Uterus (tissue), 2 donors: Measurements from ENCODE around the gene RGS9BP.
"Not testable (repeated sequence)": the region's sequence is repeated elsewhere in the genome, so short reads cannot be mapped to it uniquely, and the experiment has no call there.

ENCODE experiments used
- POLR2A ChIP-seq, 2 donors: fragments of 450-650 bp; IDR thresholded peaks; one replicate each; pipeline ENCODE4 v1.6.1; 2016; ENCODE audit warnings: antibody characterized with exemption in 2 of 2, mild to moderate bottlenecking in 1 of 2, moderate library complexity in 1 of 2
- TF ChIP-seq, protein P1 (sequence below), 4 experiments: fragments of 200-600 bp in 2 of 4; fragments of 450-650 bp in 2 of 4; sonication (generic) in 2 of 4; IDR thresholded peaks; one replicate each; pipeline ENCODE4 v1.5.1; 2016 to 2019; ENCODE audit warnings: antibody characterized with exemption in 4 of 4, mild to moderate bottlenecking in 2 of 4, moderate library complexity in 1 of 4

DNA sequence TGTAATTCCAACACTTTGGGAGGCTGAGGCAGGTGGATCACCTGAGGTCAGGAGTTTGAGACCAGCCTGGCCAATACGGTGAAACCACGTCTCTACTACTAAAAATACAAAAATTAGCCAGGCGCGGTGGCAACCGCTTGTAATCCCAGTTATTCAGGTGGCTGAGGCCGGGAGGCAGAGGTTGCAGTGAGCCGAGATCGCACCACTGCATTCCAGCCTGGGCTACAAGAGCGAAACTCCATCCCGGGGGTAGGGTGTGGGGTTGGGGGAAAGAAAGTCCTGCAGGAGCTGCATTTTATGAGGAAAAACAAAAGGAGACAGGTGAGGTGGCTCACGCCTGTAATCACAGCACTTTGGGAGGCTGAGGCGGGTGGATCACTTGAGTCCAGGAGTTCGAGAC, 23.3 kb upstream of the RGS9BP start:
- TF ChIP-seq, protein P1, sequence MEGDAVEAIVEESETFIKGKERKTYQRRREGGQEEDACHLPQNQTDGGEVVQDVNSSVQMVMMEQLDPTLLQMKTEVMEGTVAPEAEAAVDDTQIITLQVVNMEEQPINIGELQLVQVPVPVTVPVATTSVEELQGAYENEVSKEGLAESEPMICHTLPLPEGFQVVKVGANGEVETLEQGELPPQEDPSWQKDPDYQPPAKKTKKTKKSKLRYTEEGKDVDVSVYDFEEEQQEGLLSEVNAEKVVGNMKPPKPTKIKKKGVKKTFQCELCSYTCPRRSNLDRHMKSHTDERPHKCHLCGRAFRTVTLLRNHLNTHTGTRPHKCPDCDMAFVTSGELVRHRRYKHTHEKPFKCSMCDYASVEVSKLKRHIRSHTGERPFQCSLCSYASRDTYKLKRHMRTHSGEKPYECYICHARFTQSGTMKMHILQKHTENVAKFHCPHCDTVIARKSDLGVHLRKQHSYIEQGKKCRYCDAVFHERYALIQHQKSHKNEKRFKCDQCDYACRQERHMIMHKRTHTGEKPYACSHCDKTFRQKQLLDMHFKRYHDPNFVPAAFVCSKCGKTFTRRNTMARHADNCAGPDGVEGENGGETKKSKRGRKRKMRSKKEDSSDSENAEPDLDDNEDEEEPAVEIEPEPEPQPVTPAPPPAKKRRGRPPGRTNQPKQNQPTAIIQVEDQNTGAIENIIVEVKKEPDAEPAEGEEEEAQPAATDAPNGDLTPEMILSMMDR (IDR thresholded peaks at IDR 0.05): not testable (repeated sequence)
- TF ChIP-seq POLR2A (IDR thresholded peaks at IDR 0.05): not testable (repeated sequence)
